ENCODE data around the gene OR2AE1. TPM values are rescaled to one million over a fixed set of nuclear protein-coding genes. Genes with fewer than 3 reads are reported as not detected.

The OR2AE1 gene
- total and polyA plus RNA-seq, 4 donors = 0.03 to 0.57 (median 0.25) TPM; not detected in 1

- Histone ChIP-seq H3K27me3 (ENCODE audit: control insufficient read depth in 3 of 3, insufficient read depth in 3 of 3, low read length in 2 of 3) (no peaks in the 10 kb centered on the region), H3K4me3 (no peak overlapping the region), H3K9ac (ENCODE audit: insufficient read depth in 1 of 2, low read length in 2 of 2) (no peak overlapping the region), H3K36me3 (ENCODE audit: control insufficient read depth in 4 of 4, insufficient read depth in 4 of 4, low read length in 4 of 4) (no peaks in the 10 kb centered on the region), H3K4me1 (ENCODE audit: control insufficient read depth in 5 of 5, insufficient read depth in 5 of 5, low read length in 5 of 5) (peaks cover 0 to 3% (median 0%) of the 10 kb centered on the region in 5 donors), H3K27ac (ENCODE audit: low read depth in 1 of 2, low read length in 1 of 2) (no peak overlapping the region), H3K9me3 (ENCODE audit: control insufficient read depth in 4 of 4, insufficient read depth in 3 of 4, low read length in 3 of 4) (no peaks in the 10 kb centered on the region)
- 67 to 85% methylated on average over 4 of the region's 4 CpGs for WGBS, 2 donors
- DNase-seq (peak in 2 of 3 donors; percentile 34 to 40), ATAC-seq (ENCODE audit: insufficient read depth, low FRiP score) (no peak)
- no peak for TF ChIP-seq CTCF (IDR thresholded peaks at IDR 0.05; ENCODE audit: control extremely low read depth, extremely low read depth)
Observed at GRCh38 chr7:99843808-99844207, 33.0 kb downstream of the OR2AE1 start.

GRCh38 chr7:99842926-99843325 lies 33.9 kb downstream of the OR2AE1 start:
- DNase-seq = no peak
- no peak overlapping the region for H3K4me3 ChIP-seq
- ATAC-seq (ENCODE audit: insufficient read depth, low FRiP score) = no peak
- H3K4me1 ChIP-seq (ENCODE audit: control insufficient read depth in 5 of 5, insufficient read depth in 5 of 5, low read length in 5 of 5) = peaks cover 0 to 3% (median 0%) of the 10 kb centered on the region in 5 donors
- no peaks in the 10 kb centered on the region for H3K9me3 ChIP-seq (ENCODE audit: control insufficient read depth in 4 of 4, insufficient read depth in 3 of 4, low read length in 3 of 4)
- H3K27me3 ChIP-seq (ENCODE audit: control insufficient read depth in 3 of 3, insufficient read depth in 3 of 3, low read length in 2 of 3) = no peaks in the 10 kb centered on the region
- 92 to 93% methylated on average over 2 of the region's 2 CpGs for WGBS, 2 donors
- H3K9ac ChIP-seq (ENCODE audit: insufficient read depth in 1 of 2, low read length in 2 of 2) = no peak overlapping the region
- H3K27ac ChIP-seq (ENCODE audit: low read depth in 1 of 2, low read length in 1 of 2) = no peak overlapping the region
- H3K36me3 ChIP-seq (ENCODE audit: control insufficient read depth in 4 of 4, insufficient read depth in 4 of 4, low read length in 4 of 4) = no peaks in the 10 kb centered on the region
- TF ChIP-seq CTCF (IDR thresholded peaks at IDR 0.05; ENCODE audit: control extremely low read depth, extremely low read depth) = no peak

- H3K27ac ChIP-seq (ENCODE audit: low read depth in 1 of 2, low read length in 1 of 2) = no peak overlapping the region
- TF ChIP-seq CTCF (IDR thresholded peaks at IDR 0.05; ENCODE audit: control extremely low read depth, extremely low read depth) = no peak
- no peaks in the 10 kb centered on the region for H3K27me3 ChIP-seq (ENCODE audit: control insufficient read depth in 3 of 3, insufficient read depth in 3 of 3, low read length in 2 of 3)
- ATAC-seq (ENCODE audit: insufficient read depth, low FRiP score) (no peak), DNase-seq (no peak)
- H3K9me3 ChIP-seq (ENCODE audit: control insufficient read depth in 4 of 4, insufficient read depth in 3 of 4, low read length in 3 of 4) = no peaks in the 10 kb centered on the region
- H3K36me3 ChIP-seq (ENCODE audit: control insufficient read depth in 4 of 4, insufficient read depth in 4 of 4, low read length in 4 of 4) = no peaks in the 10 kb centered on the region
- peaks cover 0 to 3% (median 0%) of the 10 kb centered on the region in 5 donors for H3K4me1 ChIP-seq (ENCODE audit: control insufficient read depth in 5 of 5, insufficient read depth in 5 of 5, low read length in 5 of 5)
- WGBS, 2 donors = 63 to 73% methylated on average over 3 of the region's 3 CpGs
- no peak overlapping the region for H3K4me3 ChIP-seq
- H3K9ac ChIP-seq (ENCODE audit: insufficient read depth in 1 of 2, low read length in 2 of 2) = no peak overlapping the region
Observed at GRCh38 chr7:99840136-99840869, 36.5 kb downstream of the OR2AE1 start.
